HG02588 (cell line): Measurements from ENCODE around the gene PANK1.

Experiments used
- ATAC-seq: cut with Tn5 transposase; IDR thresholded peaks from one replicate; pipeline ENCODE4 v1.9.1; 2021; ENCODE audit warnings: mild to moderate bottlenecking, moderate library complexity; ENCODE audit not compliant: unreplicated experiment

PANK1 gene

DNA sequence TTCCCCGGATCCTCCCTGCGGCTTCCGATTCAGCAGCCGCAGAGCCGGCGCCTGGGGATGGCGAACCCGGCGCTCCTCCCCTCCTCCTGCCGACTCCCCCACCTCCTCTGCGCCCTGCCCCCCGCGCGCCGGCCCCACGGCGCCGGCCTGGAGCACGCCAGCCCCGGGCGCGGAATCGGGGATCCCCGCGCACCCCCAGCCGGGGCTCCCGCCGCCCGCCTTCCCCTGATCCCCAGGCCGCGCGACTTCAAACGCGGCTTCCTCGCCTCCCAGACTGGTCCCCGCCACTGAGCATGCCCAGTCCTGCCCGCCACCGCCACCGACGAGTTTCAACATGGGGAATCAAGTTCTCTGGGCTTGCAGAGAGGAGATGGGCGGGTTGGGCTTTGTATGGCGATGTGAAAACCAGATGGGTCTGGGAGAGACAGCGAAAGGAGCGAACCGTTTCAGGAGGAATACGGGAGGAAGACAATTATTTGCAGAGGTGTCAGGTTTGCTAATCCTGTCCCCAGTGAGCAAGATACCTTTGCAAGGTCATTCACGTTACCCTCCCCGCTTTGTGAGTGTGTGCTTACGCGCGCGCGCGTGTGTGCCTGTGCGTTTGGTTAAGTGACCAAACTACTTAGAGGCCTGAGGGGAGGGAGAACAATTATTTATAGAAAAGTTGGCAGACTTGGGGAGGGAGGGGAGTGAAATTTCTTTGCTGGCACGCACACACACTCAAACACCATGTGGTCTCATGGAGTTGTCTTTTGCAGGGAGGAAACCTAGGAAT, at the start of gene PANK1:
TSS of gene PANK1 (minus strand) at position 276 of the 775 bp plus-strand sequence. CDS start 351 bp downstream, outside the sequence.
- ATAC-seq = peak; percentile 43

DNA sequence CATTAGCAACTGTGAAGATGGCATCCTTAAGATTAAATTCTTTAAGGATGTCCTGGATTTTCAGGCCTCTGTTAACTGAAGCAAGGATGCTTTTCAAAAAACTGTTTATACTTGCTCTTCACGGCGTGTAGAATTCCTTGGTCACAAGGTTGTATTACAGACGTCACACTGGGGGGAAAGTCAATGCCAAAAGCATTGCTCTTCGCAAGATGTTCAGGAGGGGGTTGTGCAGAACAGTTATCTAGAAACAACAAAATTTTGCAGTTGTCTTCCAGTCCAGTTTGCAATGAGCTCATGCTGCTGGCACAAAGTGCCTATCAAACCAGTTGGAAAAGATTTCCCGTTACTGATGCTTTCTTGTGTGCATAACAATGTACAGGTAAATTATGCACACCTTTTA, 48.1 kb upstream of the PANK1 start:
- no peak for ATAC-seq

GRCh38 chr10:89692416-89692815, 47.4 kb upstream of the PANK1 start:
- ATAC-seq = no peak

DNA sequence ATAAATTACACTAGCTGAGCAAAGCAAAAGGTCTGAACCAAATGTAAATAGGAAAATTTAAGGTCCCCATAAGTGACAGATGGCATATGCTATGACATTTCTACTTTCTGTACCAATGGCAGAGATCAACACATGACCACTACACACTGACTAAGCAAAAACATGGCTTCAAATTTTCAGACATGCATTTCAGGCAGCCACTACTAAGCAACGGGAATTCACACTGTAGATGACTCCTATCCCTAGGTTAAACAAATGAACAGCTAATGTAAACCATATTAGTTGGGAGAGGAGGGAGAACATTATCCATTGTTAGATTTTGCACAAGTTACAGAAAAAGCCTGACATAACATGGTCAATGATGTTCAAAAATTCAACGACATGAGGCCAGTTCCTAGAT, 45.0 kb upstream of the PANK1 start:
- no peak for ATAC-seq

GRCh38 chr10:89685936-89686335, 40.9 kb upstream of the PANK1 start:
- no peak for ATAC-seq

DNA sequence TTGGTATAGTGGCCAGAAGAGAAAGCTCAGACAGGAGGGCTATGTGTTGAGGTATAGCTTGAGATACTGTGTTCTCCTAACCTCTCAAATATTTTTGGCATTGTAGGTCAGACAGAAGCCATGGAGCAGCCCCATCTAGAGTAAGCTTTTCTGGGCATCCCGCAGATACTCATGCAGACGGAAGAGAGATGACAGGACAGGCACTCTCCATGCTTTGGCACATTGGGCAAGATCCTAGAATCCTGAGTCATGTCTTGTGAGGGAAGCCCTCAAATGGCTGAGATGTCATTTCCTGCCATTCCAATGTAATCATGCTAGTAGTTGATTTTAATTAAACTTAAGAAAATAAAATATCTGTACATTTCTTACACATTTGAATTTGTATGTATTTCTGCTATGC, 39.6 kb upstream of the PANK1 start:
- no peak for ATAC-seq

DNA sequence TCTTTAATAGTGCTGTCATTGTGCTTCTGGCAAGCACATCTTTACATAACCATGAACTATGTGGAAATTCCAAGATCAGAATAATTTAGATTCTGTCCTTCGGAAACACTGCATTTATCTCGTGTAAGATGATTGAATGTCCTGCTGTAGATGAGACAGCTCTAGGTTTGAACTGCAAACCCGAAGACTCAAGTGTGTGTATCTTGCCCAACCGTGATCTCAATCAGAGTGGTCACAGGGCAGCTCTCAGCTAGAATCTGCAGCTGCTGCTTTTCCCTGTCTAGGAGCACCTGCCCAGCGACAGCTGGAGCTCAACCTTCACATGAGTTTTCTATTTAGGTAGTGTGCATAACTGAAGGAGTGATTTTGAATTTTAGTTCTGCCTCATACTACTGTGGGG, 38.8 kb upstream of the PANK1 start:
- ATAC-seq = no peak

- no peak for ATAC-seq
These were observed 34.9 kb upstream of the PANK1 start for GRCh38 chr10:89679986-89680385.

DNA sequence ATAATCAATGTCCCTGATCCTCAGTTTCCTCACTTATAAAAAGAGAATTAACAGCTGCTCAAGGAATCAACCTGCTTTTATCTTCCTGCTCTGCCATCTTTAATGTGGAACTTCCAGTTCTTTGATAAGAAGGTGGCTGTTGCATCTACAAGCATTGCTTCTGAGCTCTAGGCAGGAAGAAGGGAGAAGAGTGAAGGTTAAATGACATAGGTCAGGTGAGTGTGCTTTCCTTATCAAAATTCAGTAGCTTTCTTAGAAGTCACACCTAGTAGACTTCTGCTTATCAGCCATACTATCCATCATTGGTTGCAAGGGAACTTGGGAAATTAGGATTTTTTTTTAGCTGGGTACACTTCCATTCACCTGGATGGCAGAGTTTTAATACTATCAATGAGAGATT, 32.3 kb upstream of the PANK1 start:
- ATAC-seq = no peak

- ATAC-seq = no peak
These were observed 25.9 kb upstream of the PANK1 start for GRCh38 chr10:89670926-89671325.

- ATAC-seq = no peak
These were observed 24.9 kb upstream of the PANK1 start for GRCh38 chr10:89669985-89670384.

DNA sequence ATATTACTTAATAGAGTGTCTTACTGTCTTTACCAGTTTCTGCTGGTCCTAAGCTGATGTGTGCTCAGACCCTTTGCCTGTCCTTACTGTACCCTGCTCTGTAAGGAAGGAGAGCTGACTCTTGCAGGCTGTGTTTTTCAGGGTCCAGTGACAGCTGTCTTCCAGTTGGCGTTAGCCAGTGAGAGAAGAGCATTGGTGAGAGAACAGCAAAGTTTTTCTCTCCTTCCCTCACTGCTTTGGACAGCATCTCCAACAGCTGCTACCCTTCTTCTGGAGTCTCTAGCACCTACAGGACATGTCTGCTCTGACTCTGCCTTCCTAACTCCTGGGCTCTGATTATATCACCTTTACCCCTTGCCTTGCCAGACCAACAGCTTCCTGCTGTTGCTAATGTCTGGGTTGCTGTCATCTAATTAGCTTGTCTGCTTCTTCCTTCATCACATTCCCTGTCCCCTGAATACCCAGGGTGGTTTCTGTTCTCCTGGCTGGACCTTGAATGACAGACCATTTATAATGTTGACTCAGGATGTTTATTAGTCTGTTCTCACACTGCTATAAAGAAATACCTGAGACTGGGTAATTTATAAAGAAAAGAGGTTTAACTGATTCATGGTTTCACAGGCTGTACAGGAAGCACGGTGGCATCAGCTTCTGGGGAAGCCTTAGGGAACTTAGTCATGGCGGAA, 23.5 kb upstream of the PANK1 start:
- no peak for ATAC-seq

- no peak for ATAC-seq
These were observed 21.1 kb upstream of the PANK1 start for GRCh38 chr10:89666138-89666537.

GRCh38 chr10:89665302-89665701, 20.3 kb upstream of the PANK1 start:
- no peak for ATAC-seq

- no peak for ATAC-seq
These were observed 19.2 kb upstream of the PANK1 start for GRCh38 chr10:89664203-89664602.

DNA sequence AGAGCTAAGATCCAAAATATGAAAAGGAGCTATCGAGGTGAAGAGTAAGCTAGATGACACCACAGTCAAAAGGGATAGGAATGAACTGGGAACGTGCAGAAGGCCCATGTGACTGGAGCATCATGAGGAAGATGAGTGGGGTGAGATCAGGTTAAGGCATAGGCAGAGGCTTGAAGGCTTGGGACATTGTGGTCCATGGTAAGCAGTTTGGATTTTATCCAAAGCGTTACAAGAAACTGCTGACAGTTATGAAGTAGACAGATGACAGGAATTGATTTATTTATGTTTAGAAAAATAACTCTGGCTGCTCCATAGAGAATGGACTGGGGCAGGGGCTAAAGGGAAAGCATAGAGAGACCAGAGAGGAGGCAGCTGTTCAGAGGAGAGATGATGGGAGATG, 18.1 kb upstream of the PANK1 start:
- no peak for ATAC-seq

GRCh38 chr10:89662596-89662995, 17.6 kb upstream of the PANK1 start:
- no peak for ATAC-seq

DNA sequence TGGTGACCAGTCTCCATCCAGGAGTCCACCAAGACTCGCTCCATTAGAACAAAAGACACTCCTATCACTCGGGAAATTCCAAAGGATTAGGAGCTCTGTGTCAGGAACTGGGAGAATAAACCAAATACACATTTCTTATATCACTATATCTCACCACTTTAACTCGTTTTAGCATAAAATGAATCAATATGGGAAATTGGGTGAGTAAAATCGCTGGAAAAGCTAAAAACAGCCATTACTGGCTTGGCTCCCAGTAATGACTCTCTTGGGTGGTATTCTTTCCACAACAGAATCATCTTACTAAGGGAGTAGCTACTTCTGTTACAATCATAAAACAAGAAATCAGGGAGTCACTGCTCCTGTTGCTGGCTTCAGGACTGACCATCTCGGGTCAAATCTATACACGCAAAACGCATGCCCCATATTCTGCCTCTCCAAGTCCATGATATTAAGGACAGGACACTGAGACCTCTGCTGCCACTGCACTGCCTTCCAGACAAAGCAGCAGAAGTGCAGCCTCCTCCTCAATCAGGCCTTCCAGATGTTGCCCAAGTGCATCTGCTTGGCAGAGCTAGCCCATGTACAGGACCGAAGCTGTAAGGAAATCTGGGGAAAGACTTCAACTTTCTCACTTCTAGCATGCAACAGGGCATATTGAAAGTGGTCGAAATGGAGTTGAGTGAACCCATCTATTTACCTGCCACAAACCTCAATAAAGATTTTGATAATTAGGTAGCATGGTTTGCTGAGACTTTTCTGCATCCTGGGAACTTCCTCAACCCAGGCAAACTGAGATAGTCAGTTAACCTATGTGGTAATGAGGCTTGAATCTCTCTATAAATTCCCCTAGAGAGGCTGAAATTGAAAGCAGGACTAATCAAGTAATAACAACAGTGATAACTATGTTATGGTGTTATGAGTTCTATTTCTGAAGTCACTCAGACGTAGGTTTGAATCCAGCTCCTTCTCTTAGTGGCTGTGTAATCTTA, 14.4 kb upstream of the PANK1 start:
- ATAC-seq = no peak

- no peak for ATAC-seq
These were observed 12.3 kb upstream of the PANK1 start for GRCh38 chr10:89657302-89657701.

DNA sequence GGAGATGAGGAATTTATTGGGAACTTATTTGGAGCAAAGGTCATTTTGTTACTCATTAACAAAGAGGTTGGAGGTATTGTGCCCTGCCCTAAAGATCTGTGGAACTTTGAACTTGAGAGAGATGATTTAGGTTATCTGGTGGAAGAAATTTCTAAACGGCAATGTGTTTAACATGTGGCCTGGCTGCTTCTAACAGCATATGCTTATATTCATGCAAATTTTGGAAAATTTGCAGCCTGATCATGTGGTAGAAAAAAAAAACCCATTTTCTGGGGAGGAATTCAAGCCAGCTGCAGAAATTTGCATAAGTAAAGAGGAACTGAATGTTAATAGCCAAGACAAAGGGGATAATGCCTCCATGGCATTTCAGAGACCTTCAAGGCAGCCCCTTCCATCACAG, 10.7 kb upstream of the PANK1 start:
- ATAC-seq = no peak

DNA sequence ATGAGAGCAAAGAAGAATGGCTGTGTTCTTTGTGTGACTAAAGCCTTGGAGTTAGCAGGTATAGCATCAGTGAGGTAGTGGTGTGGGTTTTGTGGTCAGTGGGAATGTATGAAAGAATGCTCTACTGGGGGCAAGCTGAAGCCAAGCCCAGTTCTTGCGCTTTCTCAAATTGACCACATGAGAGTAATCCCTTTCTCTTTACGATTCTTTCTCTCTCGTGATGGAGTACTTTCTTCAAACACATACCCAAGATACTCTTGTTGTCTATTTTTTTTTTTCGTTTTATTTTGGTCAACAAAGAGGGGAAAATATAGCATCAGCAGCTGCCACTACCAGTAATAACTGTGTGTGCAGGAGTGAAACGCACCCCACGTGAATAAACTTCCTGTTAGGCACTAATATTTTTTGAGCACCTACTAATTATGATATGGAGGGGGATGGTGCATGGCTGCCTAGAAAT, 8.4 kb upstream of the PANK1 start:
- ATAC-seq = peak; percentile 61
